Gastrocnemius medialis (tissue), 4 donors: Measurements from ENCODE around the gene C2CD5. TPM values are rescaled to one million over a fixed set of nuclear protein-coding genes. Genes with fewer than 3 reads are reported as not detected.
"Not testable (repeated sequence)": the region's sequence is repeated elsewhere in the genome, so short reads cannot be mapped to it uniquely, and the experiment has no call there.

Source experiments
- ATAC-seq, 2 donors: fragments of 150-250 bp; one replicate each; pipeline ENCODE4 v1.9.1; 2016
- DNase-seq, 2 donors: peaks; one replicate each; pipeline ENCODE4 v3.0.0-alpha.2; 2019
- H3K27ac ChIP-seq, 4 donors: fragments of 200-600 bp; sonication (generic); 1 replicate in 1 of 4; 2 replicates in 3 of 4; pipeline ENCODE4 v1.5.1; 2016 to 2018; ENCODE audit warnings: mild to moderate bottlenecking in 2 of 4, moderate library complexity in 1 of 4
- H3K27me3 ChIP-seq, 3 donors: fragments of 200-600 bp; sonication (generic) in 2 of 3; 1 replicate in 1 of 3; 2 replicates in 2 of 3; pipeline versions ENCODE4 v1.5.1 to v1.6.0; 2016 to 2019; ENCODE audit warnings: mild to moderate bottlenecking in 1 of 3, moderate library complexity in 1 of 3
- H3K36me3 ChIP-seq, 2 donors: fragments of 200-600 bp; sonication (generic) in 1 of 2; one replicate each; pipeline ENCODE4 v1.5.1; 2017 to 2018
- H3K4me1 ChIP-seq, 2 donors: fragments of 200-600 bp; sonication (generic) in 1 of 2; one replicate each; pipeline ENCODE4 v1.5.1; 2016 to 2017; ENCODE audit warnings: mild to moderate bottlenecking in 2 of 2
- H3K4me3 ChIP-seq, 4 donors: fragments of 200-600 bp; sonication (generic) in 3 of 4; 1 replicate in 1 of 4; 2 replicates in 3 of 4; pipeline ENCODE4 v1.5.1; 2016 to 2019; ENCODE audit warnings: mild to moderate bottlenecking in 2 of 4
- H3K9me3 ChIP-seq, 3 donors: fragments of 200-600 bp; sonication (generic) in 2 of 3; 1 replicate in 1 of 3; 2 replicates in 2 of 3; pipeline ENCODE4 v1.5.1; 2016 to 2019
- CTCF ChIP-seq, 5 experiments: fragments of 450-650 bp in 3 of 5; fragments of 200-600 bp in 2 of 5; sonication (generic) in 2 of 5; IDR thresholded peaks in 4 of 5; conservative IDR thresholded peaks in 1 of 5; 1 replicate in 4 of 5; 2 replicates in 1 of 5; pipeline ENCODE4 v1.5.1; 2016 to 2019; ENCODE audit warnings: antibody characterized with exemption in 5 of 5, mild to moderate bottlenecking in 3 of 5, moderate library complexity in 3 of 5
- POLR2A ChIP-seq, 2 donors: fragments of 450-650 bp; IDR thresholded peaks; one replicate each; pipeline ENCODE4 v1.6.1; 2017; ENCODE audit warnings: antibody characterized with exemption in 2 of 2, mild to moderate bottlenecking in 2 of 2, moderate library complexity in 2 of 2
- in situ Hi-C, 4 donors: fragments of 200-750 bp; cut with MboI; loops; one replicate each; pipeline versions ENCODE4 v1.15.0 to v1.8.0; 2017; ENCODE audit warnings: low sequenced_read_pairs in 4 of 4
- intact Hi-C: fragments of 100-400 bp; cut with DNase I; formaldehyde crosslinking; loops from one replicate; pipeline ENCODE4 v1.15.1; 2023; ENCODE audit warnings: low total_unique reads
- total RNA-seq, 4 donors: library from RNA; depleted of rRNA; stranded (reverse); fragments of >200 nt; gene quantifications; one replicate each; pipeline versions ENCODE4 v1.1.0 to v1.2.3, GENCODE V29; 2016

C2CD5 gene
- total RNA-seq, 4 donors from 2014 or later = 5.3 to 9.4 (median 6.9) TPM

- in situ Hi-C loops = no loop called here
- TF ChIP-seq POLR2A (IDR thresholded peaks at IDR 0.05) (no peak), CTCF (IDR thresholded peaks at IDR 0.05 in 4 of 5, conservative IDR thresholded peaks at IDR 0.05 in 1 of 5) (no peak)
- no peaks in the 10 kb centered on the region for H3K9me3 ChIP-seq
Measured at GRCh38 chr12:22491034-22491433, 53.3 kb downstream of the C2CD5 start.

GRCh38 chr12:22488478-22488877, 55.9 kb downstream of the C2CD5 start:
- ATAC-seq (no peak), DNase-seq (no peak)
- no peaks in the 10 kb centered on the region for H3K27me3 ChIP-seq
- no peak overlapping the region for H3K27ac ChIP-seq
- H3K9me3 ChIP-seq = no peaks in the 10 kb centered on the region
- no peak for TF ChIP-seq POLR2A (IDR thresholded peaks at IDR 0.05)
- no peak for TF ChIP-seq CTCF (IDR thresholded peaks at IDR 0.05 in 4 of 5, conservative IDR thresholded peaks at IDR 0.05 in 1 of 5)
- peaks cover 6 to 54% of the 10 kb centered on the region in 2 donors for H3K36me3 ChIP-seq
- no peak overlapping the region for H3K4me3 ChIP-seq
- intact Hi-C loops = no loop called here
- in situ Hi-C loops = no loop called here
- no peaks in the 10 kb centered on the region for H3K4me1 ChIP-seq

More at GRCh38 chr12:22491034-22491433, 53.3 kb downstream of the C2CD5 start:
- no peaks in the 10 kb centered on the region for H3K4me1 ChIP-seq
- ATAC-seq = no peak
- no peak overlapping the region for H3K4me3 ChIP-seq
- H3K27ac ChIP-seq = no peak overlapping the region
- H3K27me3 ChIP-seq = no peaks in the 10 kb centered on the region
- H3K36me3 ChIP-seq = peaks cover 0 to 49% of the 10 kb centered on the region in 2 donors
- DNase-seq = no peak
- intact Hi-C loops = no loop called here

GRCh38 chr12:22487683-22488082, 56.7 kb downstream of the C2CD5 start:
- H3K4me1 ChIP-seq, H3K4me3 ChIP-seq, H3K27ac ChIP-seq, H3K9me3 ChIP-seq, ATAC-seq, intact Hi-C loops, H3K27me3 ChIP-seq, in situ Hi-C loops, DNase-seq: not testable (repeated sequence)
- peaks cover 6 to 55% of the 10 kb centered on the region in 2 donors for H3K36me3 ChIP-seq

GRCh38 chr12:22481547-22482104, 62.7 kb downstream of the C2CD5 start:
- ATAC-seq (no peak), DNase-seq (no peak)
- no peak overlapping the region for H3K4me3 ChIP-seq
- H3K9me3 ChIP-seq = no peaks in the 10 kb centered on the region
- no peaks in the 10 kb centered on the region for H3K4me1 ChIP-seq
- in situ Hi-C loops = no loop called here
- intact Hi-C loops = no loop called here
- peaks cover 6 to 25% of the 10 kb centered on the region in 2 donors for H3K36me3 ChIP-seq
- no peaks in the 10 kb centered on the region for H3K27me3 ChIP-seq
- no peak for TF ChIP-seq CTCF (IDR thresholded peaks at IDR 0.05 in 4 of 5, conservative IDR thresholded peaks at IDR 0.05 in 1 of 5)
- no peak for TF ChIP-seq POLR2A (IDR thresholded peaks at IDR 0.05)
- no peak overlapping the region for H3K27ac ChIP-seq

GRCh38 chr12:22480814-22481213, 63.5 kb downstream of the C2CD5 start:
- H3K4me1 ChIP-seq, DNase-seq, intact Hi-C loops, H3K4me3 ChIP-seq, ATAC-seq, H3K27ac ChIP-seq, H3K27me3 ChIP-seq, H3K9me3 ChIP-seq, in situ Hi-C loops: not testable (repeated sequence)
- H3K36me3 ChIP-seq = peaks cover 6 to 25% of the 10 kb centered on the region in 2 donors

GRCh38 chr12:22480016-22480415, 64.3 kb downstream of the C2CD5 start:
- in situ Hi-C loops (no loop called here), intact Hi-C loops (no loop called here)
- no peak overlapping the region for H3K27ac ChIP-seq
- H3K36me3 ChIP-seq = peaks cover 6 to 25% of the 10 kb centered on the region in 2 donors
- DNase-seq (no peak), ATAC-seq (no peak)
- TF ChIP-seq CTCF (IDR thresholded peaks at IDR 0.05 in 4 of 5, conservative IDR thresholded peaks at IDR 0.05 in 1 of 5) (no peak), POLR2A (IDR thresholded peaks at IDR 0.05) (no peak)
- no peaks in the 10 kb centered on the region for H3K4me1 ChIP-seq
- H3K9me3 ChIP-seq = no peaks in the 10 kb centered on the region
- H3K27me3 ChIP-seq = no peaks in the 10 kb centered on the region
- no peak overlapping the region for H3K4me3 ChIP-seq
